HepG2 (cell line): ENCODE measurements around the gene LDAH. TPM values are rescaled to one million over a fixed set of nuclear protein-coding genes. Genes with fewer than 3 reads are reported as not detected.

ENCODE experiments used
- AHR ChIP-seq: IDR thresholded peaks from 2 replicates; pipeline ENCODE4 v1.6.1; 2018; ENCODE audit warnings: missing genetic modification reagents, missing compliant biosample characterization
- CREB3 ChIP-seq: sonication (generic); formaldehyde crosslinking; IDR thresholded peaks from 2 replicates; pipeline ENCODE4 v1.5.0; 2020; ENCODE audit warnings: missing genetic modification reagents
- DMAP1 ChIP-seq: IDR thresholded peaks from 2 replicates; pipeline ENCODE4 v1.6.1; 2016
- ESRRA ChIP-seq: sonication (generic); formaldehyde crosslinking; IDR thresholded peaks from 2 replicates; pipeline ENCODE4 v1.5.1; 2020; ENCODE audit warnings: mild to moderate bottlenecking, low read depth, missing genetic modification reagents
- HDAC2 ChIP-seq: sonication (generic); formaldehyde crosslinking; IDR thresholded peaks from 2 replicates; pipeline ENCODE4 v1.4.0; 2020; ENCODE audit warnings: missing genetic modification reagents
- IRF2 ChIP-seq: IDR thresholded peaks from 2 replicates; pipeline ENCODE4 v1.6.1; 2018; ENCODE audit warnings: missing genetic modification reagents, missing compliant biosample characterization
- JARID2 ChIP-seq: sonication (generic); formaldehyde crosslinking; IDR thresholded peaks from 2 replicates; pipeline ENCODE4 v1.8.1; 2023; ENCODE audit warnings: missing genetic modification reagents, inconsistent platforms; ENCODE audit not compliant: insufficient replicate concordance
- KAT7 ChIP-seq: IDR thresholded peaks from 2 replicates; pipeline ENCODE4 v1.6.1; 2018; ENCODE audit warnings: borderline replicate concordance, missing compliant biosample characterization
- MED1 ChIP-seq: sonication (generic); formaldehyde crosslinking; IDR thresholded peaks from 2 replicates; pipeline ENCODE4 v1.4.0; 2020; ENCODE audit warnings: missing genetic modification reagents
- MEIS1 ChIP-seq: sonication (generic); formaldehyde crosslinking; IDR thresholded peaks from 2 replicates; pipeline ENCODE4 v1.9.0; 2021; ENCODE audit warnings: mild to moderate bottlenecking, missing genetic modification reagents, moderate library complexity, borderline replicate concordance
- NFKB2 ChIP-seq: sonication (generic); formaldehyde crosslinking; IDR thresholded peaks from 2 replicates; pipeline ENCODE4 v1.4.0; 2020; ENCODE audit warnings: missing genetic modification reagents, borderline replicate concordance
- RFX1 ChIP-seq: fragments of 450-650 bp; IDR thresholded peaks from 2 replicates; pipeline ENCODE4 v1.6.1; 2017
- SIN3A ChIP-seq: IDR thresholded peaks from 2 replicates; pipeline ENCODE4 v1.6.1; 2011; ENCODE audit warnings: low read depth, mild to moderate bottlenecking, control low read depth, low read length, borderline replicate concordance
- SKI ChIP-seq: fragments of 450-650 bp; IDR thresholded peaks from one replicate; pipeline ENCODE4 v1.6.1; 2018; ENCODE audit warnings: mild to moderate bottlenecking; ENCODE audit not compliant: partially characterized antibody
- SOX13 ChIP-seq, 3 experiments: fragments of 450-650 bp in 1 of 3; sonication (generic) in 1 of 3; formaldehyde crosslinking in 1 of 3; IDR thresholded peaks in 2 of 3; conservative IDR thresholded peaks in 1 of 3; 2 replicates each; pipeline versions ENCODE4 v1.5.0 to v1.6.1; 2016 to 2020; ENCODE audit warnings: antibody characterized with exemption in 1 of 3, mild to moderate bottlenecking in 1 of 3, missing compliant biosample characterization in 1 of 3, missing genetic modification reagents in 1 of 3, moderate library complexity in 1 of 3
- ZNF337 ChIP-seq: sonication (generic); formaldehyde crosslinking; IDR thresholded peaks from 2 replicates; pipeline ENCODE4 v1.5.1; 2020; ENCODE audit warnings: missing genetic modification reagents, low read depth, mild to moderate bottlenecking, borderline replicate concordance
- ZNF530 ChIP-seq: sonication (generic); formaldehyde crosslinking; IDR thresholded peaks from 2 replicates; pipeline ENCODE4 v1.5.0; 2020; ENCODE audit warnings: low read depth, mild to moderate bottlenecking, missing genetic modification reagents
- ZNF556 ChIP-seq: sonication (generic); formaldehyde crosslinking; IDR thresholded peaks from 2 replicates; pipeline ENCODE4 v1.4.0; 2020; ENCODE audit warnings: mild to moderate bottlenecking, missing genetic modification reagents, borderline replicate concordance
- ZNF629 ChIP-seq: sonication (generic); formaldehyde crosslinking; conservative IDR thresholded peaks from 2 replicates; pipeline ENCODE4 v1.5.0; 2020; ENCODE audit warnings: missing genetic modification reagents
- ZNF678 ChIP-seq: sonication (generic); formaldehyde crosslinking; IDR thresholded peaks from 2 replicates; pipeline ENCODE4 v1.4.0; 2020; ENCODE audit warnings: mild to moderate bottlenecking, missing genetic modification reagents
- ZNF766 ChIP-seq: sonication (generic); formaldehyde crosslinking; IDR thresholded peaks from 2 replicates; pipeline ENCODE4 v1.5.0; 2020; ENCODE audit warnings: missing genetic modification reagents, borderline replicate concordance
- ZNF850 ChIP-seq: sonication (generic); formaldehyde crosslinking; conservative IDR thresholded peaks from 2 replicates; pipeline ENCODE4 v1.9.0; 2021; ENCODE audit warnings: mild to moderate bottlenecking, missing genetic modification reagents
- polyA plus RNA-seq, 8 experiments: library from polyadenylated mRNA; depleted of rRNA in 3 of 8; stranded (reverse) in 7 of 8; unstranded in 1 of 8; fragments of >200 nt; fragmentation: Illumina TruSeq in 4 of 8; extraction: Trizol in 4 of 8; gene quantifications; 2 replicates each; pipeline versions ENCODE4 v1.2.1 to v1.2.3, GENCODE V29; 2011 to 2016; ENCODE audit warnings: low read depth in 4 of 8, missing spikeins in 1 of 8, mixed read lengths in 1 of 8; ENCODE audit not compliant: insufficient read depth in 1 of 8
- total RNA-seq, 5 experiments: library from RNA; depleted of rRNA; stranded (reverse); fragments of >200 nt; fragmentation: Illumina TruSeq; extraction: Trizol; gene quantifications; 2 replicates each; pipeline ENCODE4 v1.2.3, GENCODE V29; 2016; ENCODE audit warnings: low read depth in 1 of 5
- TF ChIP-seq, protein P1 (sequence below): sonication (generic); formaldehyde crosslinking; IDR thresholded peaks from 2 replicates; pipeline ENCODE4 v1.8.1; 2023; ENCODE audit warnings: mild to moderate bottlenecking, inconsistent platforms, moderate library complexity, missing genetic modification reagents, borderline replicate concordance
- TF ChIP-seq, protein P2 (sequence below): conservative IDR thresholded peaks from 2 replicates; pipeline ENCODE4 v1.6.1; 2018; ENCODE audit warnings: missing genetic modification reagents
- TF ChIP-seq, protein P3 (sequence below): sonication (generic); formaldehyde crosslinking; IDR thresholded peaks from 2 replicates; pipeline ENCODE4 v1.4.0; 2020; ENCODE audit warnings: missing genetic modification reagents; ENCODE audit errors: not compliant biosample characterization

LDAH gene
- total and polyA plus RNA-seq, 2 of the 13 experiments (the other 11 are each of a cell fraction or from before 2014, with no cell fraction given): 28.8 to 46.2 TPM

DNA sequence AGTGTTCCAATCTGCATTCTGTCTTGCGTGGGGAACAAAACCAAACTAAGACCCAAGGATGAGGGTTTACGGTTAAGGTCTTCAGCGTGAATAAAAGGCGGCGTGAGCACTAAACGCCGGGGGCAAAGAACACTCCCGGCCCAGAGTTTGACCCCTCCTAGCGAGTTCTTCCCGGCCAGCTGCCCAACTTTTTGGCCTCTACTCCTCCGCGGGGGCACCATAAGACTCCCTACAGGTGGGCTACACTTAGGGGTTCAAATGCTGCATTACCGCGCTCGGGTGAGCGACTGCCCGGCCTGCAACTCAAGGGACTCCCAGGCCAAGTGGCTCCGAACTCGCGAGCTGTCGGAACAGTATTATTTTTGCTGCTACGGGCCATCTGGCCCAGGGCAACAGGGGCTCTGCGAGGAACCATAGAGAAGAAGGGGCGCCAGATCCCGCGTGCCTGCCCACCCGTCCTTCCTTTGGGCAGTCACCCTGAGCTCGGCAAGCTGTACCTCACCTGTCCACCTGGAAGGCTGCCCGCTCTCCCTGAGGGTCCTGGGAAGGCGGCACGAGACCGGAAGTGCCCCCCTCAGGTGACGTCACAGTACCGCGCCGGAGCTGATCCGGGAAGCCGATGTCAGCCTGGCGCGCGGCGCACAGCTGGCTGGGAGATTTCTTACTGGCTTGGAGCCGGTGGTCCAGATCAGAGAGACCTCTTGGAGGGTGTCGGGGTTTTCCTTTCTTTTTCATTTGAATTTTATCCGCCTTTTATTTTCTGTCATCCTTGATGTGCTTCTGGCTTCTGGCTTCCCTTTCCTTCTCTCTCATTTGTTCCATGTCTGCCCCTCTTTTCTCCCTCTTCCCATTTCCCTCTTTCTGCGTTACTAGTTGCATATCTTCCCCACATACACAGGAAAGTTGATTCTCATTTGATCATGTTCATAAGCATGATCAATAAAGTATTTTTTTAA, at the start of gene LDAH (continued):
- TF ChIP-seq, protein P1, sequence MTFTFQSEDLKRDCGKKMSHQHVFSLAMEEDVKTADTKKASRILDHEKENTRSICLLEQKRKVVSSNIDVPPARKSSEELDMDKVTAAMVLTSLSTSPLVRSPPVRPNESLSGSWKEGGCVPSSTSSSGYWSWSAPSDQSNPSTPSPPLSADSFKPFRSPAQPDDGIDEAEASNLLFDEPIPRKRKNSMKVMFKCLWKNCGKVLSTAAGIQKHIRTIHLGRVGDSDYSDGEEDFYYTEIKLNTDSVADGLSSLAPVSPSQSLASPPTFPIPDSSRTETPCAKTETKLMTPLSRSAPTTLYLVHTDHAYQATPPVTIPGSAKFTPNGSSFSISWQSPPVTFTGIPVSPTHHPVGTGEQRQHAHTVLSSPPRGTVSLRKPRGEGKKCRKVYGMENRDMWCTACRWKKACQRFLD: peak; percentile 85
- peak; percentile 70 for TF ChIP-seq JARID2 (CRISPR knock-in tag)
- TF ChIP-seq RFX1: no peak
- TF ChIP-seq, protein P2, sequence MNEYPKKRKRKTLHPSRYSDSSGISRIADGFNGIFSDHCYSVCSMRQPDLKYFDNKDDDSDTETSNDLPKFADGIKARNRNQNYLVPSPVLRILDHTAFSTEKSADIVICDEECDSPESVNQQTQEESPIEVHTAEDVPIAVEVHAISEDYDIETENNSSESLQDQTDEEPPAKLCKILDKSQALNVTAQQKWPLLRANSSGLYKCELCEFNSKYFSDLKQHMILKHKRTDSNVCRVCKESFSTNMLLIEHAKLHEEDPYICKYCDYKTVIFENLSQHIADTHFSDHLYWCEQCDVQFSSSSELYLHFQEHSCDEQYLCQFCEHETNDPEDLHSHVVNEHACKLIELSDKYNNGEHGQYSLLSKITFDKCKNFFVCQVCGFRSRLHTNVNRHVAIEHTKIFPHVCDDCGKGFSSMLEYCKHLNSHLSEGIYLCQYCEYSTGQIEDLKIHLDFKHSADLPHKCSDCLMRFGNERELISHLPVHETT (CRISPR knock-in tag): peak; percentile 77; the same call in 1 of the 2 replicates
- TF ChIP-seq DMAP1 (CRISPR knock-in tag): peak; percentile 97
- peak; percentile 88; the same call in 1 of the 2 replicates for TF ChIP-seq KAT7
- 0 out of 2 replicates have a peak, but pooled peaks have one; percentile 34 for TF ChIP-seq ZNF556 (CRISPR knock-in tag)
- TF ChIP-seq, protein P3, sequence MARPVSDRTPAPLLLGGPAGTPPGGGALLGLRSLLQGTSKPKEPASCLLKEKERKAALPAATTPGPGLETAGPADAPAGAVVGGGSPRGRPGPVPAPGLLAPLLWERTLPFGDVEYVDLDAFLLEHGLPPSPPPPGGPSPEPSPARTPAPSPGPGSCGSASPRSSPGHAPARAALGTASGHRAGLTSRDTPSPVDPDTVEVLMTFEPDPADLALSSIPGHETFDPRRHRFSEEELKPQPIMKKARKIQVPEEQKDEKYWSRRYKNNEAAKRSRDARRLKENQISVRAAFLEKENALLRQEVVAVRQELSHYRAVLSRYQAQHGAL (CRISPR knock-in tag): no peak
- TF ChIP-seq IRF2: peak; percentile 99
- TF ChIP-seq ZNF850 (CRISPR knock-in tag): peak; percentile 60; the same call in 1 of the 2 replicates
- TF ChIP-seq NFKB2 (CRISPR knock-in tag): peak; percentile 94; the same call in 1 of the 2 replicates
- TF ChIP-seq MED1: peak; percentile 85
- TF ChIP-seq ZNF629: peak; percentile 17
- TF ChIP-seq AHR: no peak; the same call in none of the 2 replicates
- TF ChIP-seq SKI: peak; percentile 36
- TF ChIP-seq ZNF678 (CRISPR knock-in tag): peak; percentile 97; the same call in 1 of the 2 replicates
- no peak for TF ChIP-seq CREB3
- peak; percentile 93 for TF ChIP-seq SIN3A
- peak; percentile 89; the same call in 1 of the 2 replicates for TF ChIP-seq MEIS1 (CRISPR knock-in tag)
- TF ChIP-seq ESRRA: no peak
- peak; percentile 92; the same call in 1 of the 2 replicates for TF ChIP-seq ZNF766 (CRISPR knock-in tag)
- no peak for TF ChIP-seq SOX13 (IDR thresholded peaks at IDR 0.05)
- TF ChIP-seq SOX13 (CRISPR knock-in tag; conservative IDR thresholded peaks at IDR 0.05 in 1 of 2, IDR thresholded peaks at IDR 0.05 in 1 of 2): peak in 1 of 2 experiments; percentile 69; a peak in 2 of 4 replicates
- 0 out of 2 replicates have a peak, but pooled peaks have one; percentile 55 for TF ChIP-seq ZNF530
- TF ChIP-seq HDAC2 (CRISPR knock-in tag): peak; percentile 99
- TF ChIP-seq ZNF337: peak; percentile 76; the same call in 1 of the 2 replicates
